Medulla oblongata (tissue), 1 donor: Measurements from ENCODE around the gene MICAL1.
A peak's percentile ranks its signal among the peaks of the same experiment; 100 is the strongest.

Source experiments
- DNase-seq: peaks from one replicate; pipeline ENCODE4 v3.0.0-alpha.2; 2015; ENCODE audit errors: extremely low spot score

Gene MICAL1

DNA sequence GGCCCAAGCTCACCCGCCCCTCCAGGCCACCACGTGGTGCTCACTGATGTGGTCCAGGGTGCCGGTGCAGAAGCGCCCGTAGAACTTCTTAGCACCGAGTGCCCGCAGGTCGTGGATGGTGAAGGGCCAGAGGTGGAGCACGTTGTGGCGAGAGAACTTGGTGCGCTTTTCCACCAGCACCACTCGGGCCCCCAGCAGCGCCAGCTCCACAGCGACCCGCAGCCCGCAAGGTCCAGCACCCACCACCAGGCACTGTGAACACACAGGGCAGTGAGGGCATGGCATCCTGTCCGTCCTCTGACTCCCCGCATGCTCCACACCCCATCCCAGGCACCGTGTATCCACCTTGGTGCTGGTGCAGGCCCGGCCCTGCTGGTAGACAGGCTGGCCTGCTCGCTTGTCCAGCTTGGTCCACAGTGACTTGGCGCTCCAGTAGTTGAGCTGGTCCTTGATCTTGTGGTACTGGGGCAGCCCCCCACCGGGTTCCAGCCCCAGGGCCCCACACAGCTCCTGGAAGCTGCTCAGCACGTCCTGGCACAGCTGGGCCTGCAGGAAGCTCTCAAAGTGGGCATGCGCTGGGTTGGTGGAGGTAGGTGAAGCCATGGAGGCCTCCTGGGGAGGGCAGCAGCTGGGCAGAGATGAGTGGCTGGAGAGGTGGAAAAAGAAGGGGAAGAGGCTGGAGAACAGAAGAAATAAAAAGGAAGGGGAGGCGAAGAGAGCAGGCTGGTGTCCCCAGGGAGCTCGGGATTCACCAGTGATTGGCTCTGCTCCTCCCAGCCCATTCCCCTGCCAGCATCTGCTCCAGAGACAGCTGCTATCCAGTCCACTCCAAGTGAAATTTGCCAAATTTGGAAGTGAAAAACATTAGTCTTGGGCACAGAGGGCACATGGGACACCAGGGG is 1.7 kb downstream of the MICAL1 start:
- DNase-seq = no peak

DNA sequence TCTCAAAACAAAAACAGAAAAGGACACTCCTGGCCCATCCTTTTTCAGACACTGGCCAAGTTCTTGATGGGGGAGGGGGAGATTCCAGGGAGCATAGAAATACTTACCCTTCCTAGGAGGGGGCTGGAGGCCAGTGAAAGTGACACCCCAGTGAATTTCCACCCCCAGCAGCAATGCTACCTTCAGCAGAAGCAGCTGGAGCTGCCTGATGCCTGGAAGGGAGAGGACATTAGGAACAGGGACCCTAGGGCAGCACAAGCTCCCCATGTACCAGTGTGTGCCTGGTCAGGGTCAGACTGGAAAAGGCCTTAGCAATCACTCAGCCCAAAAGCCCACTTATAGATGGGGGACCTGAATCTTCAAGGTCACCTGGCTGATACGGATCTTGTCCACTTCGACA is 2.4 kb downstream of the MICAL1 start:
- no peak for DNase-seq

DNA sequence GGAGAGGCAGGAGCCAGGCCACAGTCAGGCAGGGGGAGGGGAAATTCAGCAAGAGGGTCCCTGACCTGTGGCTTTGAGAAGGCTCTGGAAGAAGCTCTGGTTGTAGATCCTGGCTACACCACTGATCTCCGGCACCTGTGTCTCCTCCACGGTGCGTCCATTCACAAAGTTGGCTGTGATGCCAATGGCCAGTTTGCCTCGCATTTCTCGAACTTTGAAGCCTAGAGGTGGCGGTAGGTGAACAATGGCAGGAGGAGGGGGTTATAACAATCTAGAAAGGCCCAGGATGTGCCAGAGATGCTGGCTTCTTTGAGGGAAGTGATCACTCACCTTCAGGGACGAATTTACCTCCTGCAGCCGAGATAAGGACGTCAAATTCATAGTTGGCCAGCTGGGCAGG is 3.4 kb downstream of the MICAL1 start:
- DNase-seq = no peak

DNA sequence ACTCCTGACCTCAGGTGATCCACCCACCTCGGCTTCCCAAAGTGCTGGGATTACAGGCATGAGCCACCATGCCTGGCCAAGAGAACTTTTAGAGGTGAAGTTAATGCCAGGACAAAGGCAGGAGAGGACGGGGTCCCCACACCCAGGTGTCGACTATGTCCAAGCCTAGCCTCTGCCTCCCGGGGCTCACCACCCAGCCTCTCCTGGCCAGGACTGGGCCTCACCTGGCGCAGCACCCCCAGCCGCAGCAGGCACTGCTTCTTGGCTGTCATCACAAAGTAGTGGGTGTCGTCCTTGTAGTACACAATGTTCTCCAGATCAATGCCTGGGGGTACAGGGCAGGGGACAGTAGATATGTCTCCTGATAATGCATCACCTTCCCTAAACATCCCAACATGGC is 4.2 kb downstream of the MICAL1 start:
- DNase-seq = no peak

DNA sequence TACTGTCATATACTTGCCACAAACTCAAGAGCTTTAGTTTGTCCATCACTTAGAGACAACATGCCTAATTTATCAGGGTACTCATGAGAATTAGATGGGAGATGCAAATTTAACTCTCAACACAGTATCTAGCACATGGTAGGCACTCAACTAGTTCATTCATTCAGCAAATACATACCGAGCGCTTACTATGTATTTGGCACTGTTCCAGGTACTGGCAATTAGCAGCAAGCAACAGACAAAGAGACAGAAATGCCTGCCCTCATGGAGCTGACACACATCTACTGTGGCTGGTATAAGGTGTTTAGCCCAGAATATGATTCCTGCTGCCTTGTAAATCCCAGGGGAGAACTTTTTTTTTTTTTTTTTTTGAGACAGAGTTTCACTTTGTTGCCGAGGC is 4.8 kb downstream of the MICAL1 start:
- no peak for DNase-seq

DNA sequence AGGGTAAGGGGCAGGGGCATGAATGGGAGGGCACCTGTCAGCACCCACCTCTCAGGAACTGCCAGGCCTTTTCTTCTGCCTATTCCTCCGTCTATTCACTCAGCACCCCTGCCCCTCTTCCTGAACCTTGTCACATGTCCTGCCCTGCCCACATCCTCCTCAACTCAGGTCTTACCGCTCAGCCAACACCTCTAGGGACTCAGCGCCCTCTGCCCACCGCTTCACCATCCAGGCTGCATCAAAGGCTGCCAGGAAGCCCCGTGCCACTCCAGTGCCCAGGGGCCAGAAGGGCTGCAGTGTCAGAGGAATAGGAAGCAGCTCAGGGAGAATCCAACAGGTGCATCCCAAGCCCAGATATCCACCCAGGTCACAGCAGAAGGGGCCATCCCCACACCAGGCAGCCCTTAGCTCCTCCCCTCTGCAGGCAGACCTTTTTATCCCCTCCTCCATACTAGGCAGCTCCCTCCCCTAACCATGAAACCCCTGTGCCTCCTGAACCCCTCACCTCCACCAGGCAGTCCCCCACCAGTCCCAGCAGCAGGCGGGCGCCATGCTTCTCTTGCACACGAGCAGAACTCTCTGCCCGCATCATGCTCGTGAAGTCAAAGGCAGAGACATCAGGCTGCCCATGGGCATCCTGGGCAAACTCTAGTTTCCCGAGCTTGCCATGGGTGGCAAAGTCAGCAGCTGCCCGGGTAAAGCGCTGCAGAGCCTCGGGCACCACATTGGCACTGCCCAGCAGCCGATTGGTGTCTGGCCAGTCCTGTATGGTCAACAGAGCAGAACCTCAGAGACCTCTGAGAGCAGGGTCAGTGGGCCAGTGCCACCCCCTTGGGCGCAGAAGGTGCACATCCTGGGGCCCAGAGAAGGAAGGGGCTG is 5.5 kb downstream of the MICAL1 start:
- no peak for DNase-seq

DNA sequence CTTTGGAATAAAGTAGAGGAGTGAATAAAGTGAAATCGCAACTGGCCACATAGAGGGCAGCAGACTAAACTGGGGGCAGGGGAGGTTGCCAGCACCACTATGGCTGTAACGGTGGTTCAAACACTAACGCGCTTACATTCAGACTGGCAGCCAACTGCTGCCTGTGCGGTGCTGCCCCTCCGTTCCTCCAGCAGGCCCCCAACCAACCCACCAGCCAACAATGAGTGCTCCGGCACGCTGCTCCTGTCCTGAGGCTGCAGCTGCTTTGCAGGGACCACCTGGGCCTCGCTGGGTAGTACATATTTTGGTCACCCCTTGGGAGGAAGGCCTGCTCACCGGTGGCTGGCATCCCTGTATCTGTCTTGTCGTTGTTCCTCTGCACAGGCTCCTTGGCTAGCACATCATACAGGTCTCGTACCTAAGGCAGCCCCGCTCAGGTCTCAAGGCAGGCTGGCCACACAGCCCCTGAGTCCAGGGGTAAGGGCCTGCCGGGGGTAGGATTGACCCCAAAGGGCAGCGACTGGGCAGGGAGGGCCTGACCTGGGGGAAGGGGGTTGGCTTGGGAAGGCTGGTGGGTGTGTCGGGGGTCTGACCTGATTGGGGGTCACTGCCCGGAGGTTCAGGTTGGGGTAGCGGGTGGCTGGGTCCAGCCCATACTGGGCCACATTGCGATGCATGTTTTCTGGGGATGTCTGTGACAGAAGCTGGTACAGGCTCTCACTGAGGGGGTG is 6.3 kb downstream of the MICAL1 start:
- DNase-seq = no peak

DNA sequence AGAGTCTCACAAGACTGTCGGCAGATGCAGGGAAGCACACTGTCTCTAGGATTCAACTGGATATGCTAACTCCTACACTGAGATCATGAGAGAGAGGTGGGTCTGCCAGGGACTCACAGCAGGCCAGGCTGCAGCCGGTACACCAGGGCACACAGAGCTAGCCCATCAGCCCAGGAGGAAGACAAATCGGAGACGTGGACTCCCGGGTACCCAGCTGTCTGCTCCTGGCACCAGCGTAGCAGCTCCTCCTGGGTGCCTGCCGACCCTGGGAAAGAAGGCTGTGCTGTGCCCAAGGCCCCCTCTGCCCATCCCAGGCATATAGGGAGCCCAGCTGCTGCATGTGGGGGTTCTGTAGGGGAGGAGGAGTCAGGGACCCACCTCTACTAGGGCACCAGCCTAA is 7.0 kb downstream of the MICAL1 start:
- no peak for DNase-seq

DNA sequence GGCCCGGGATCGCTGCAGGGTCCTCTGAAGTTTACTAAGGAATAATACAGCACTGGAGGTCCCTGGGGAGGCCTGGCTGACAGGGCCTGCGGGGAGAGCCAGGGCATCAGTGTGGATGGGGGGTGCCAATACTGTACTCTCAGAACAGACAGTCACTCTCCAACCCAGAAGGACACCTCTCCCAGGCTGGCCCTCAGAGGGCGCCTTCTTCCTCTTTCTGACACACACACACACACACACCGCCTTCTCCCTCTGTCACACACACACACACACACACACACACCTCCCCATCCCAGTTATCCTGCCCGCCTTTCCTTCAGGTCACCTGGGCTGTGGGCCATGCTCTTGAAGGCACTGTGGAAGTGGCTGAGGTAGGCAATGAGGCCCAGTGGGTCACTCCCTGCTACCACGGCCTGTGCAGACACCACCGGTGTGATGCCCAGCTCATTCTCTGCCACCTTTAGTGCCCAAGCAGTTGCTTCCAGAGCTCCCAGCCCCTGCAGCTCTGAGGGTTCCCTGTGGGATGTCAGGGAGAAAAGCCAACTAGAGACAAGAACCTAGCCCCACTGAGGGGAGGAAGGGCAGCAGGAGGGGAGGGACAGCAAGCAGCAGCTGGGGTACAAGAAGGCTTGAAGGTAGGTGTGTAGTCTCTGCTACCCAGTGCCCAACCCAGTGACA is 7.6 kb downstream of the MICAL1 start:
- DNase-seq = no peak

DNA sequence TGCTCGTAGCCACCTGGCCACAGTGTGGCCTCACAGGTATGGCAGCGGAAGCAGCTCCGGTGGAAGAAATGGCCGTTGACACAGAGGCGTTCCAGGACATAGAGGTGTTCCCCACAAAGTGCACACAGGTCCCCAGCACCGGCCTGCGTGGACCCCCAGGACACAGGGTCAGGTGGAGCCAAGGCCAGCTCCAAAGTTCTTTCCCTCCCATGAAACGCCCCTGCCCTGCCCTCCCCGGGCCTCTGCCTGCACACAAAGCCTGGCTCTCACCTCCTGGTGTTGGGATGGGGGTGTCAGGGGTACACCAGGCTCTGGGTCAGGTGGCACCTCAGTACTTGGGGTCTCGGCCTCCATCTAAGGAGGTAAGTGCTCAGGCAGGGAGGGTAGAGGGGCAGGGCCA is 8.5 kb downstream of the MICAL1 start:
- no peak for DNase-seq

DNA sequence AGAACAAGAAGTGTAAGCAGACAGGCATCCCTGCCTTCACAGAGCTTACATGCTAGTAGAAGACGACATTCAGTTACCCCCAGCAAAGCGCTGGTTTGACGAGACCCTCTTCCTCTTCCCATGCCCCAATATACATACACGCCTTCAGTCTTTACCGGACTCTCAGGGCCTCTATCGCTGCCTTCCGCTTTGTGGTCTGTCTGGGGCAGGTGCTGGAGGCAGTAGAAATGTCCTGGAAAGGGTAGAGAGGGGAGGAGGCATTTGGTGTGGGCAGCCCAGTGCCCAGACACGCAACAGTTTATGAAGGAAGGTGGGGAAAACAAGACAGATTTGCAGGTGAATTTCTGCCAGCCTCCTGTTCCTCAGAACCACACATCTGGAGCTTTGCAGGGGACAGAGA is 9.0 kb downstream of the MICAL1 start:
- no peak for DNase-seq

DNA sequence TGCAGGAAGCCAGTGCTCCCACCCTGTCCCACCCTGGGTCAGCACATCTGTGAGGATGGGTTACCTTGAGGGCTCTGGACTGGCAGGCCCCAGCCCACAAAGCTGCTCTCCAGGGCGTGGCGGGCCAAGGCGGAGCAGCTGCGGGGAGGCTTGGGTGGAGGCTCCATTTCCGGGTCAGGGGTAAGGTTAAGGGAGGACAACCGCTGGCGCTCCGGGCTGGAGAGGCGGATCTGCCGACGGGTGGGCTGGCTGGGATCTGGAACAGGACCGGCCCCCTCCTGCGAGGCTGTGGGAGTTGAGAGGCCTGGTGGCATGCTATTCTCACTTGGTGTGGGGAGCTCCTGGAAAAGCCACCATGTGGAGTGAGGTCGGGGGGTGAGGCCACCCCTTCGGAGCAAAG is 9.5 kb downstream of the MICAL1 start:
- DNase-seq = no peak

DNA sequence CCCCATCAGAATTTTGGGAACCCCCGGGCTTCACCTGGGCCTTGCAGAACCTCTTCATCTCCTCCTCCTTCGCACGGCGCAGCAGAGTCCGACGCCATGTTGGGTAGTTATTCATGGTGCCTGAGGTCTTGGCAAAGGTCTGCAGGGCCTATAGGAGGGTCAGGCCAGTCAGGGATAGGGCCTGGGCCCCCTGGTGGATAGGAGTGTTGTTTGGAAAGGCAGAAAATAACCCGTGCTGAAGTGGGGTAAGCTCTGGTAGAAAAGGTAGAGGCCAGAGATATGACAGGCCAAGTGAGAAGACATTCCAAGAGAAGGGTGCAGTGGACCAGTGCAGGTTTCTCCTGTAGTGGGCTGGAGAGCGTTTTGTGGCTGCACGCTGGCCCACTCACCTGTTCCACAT is 10.2 kb downstream of the MICAL1 start:
- no peak for DNase-seq

DNA sequence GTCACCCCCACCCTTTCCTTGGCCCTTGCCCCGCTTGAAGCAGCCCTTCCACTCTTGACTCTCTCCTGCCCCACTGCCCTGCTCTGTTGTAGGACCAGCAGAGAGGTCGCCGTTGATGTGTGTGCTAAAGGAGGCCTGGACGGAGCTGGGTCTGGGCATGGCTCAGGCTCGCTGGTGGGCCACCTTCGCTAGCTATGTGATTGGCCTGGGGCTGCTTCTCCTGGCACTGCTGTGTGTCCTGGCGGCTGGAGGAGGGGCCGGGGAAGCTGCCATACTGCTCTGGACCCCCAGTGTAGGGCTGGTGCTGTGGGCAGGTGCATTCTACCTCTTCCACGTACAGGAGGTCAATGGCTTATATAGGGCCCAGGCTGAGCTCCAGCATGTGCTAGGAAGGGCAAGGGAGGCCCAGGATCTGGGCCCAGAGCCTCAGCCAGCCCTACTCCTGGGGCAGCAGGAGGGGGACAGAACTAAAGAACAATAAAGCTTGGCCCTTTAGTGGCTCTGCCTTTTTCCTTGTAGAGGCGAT is 12.1 kb downstream of the MICAL1 start:
- DNase-seq = no peak

DNA sequence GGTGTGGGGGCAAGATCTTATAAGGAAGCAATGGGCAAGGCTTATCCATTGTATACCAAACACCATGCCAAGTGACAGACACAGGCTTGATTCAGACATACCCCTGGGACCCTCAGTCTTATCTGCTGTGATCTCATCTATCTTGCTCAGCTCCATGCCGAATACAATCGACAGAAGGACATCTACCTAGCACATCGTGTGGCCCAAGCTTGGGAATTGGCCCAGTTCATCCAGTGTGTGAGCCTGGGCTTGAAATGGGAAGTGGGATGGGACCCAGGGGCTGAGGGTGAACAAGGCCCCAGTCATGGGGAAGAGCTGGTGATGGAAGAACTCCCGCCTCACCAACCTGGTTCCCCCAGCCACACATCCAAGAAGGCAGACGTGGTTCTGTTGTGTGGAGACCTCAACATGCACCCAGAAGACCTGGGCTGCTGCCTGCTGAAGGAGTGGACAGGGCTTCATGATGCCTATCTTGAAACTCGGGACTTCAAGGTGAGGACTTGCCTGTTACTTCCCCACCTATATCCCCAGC is 13.1 kb downstream of the MICAL1 start:
- DNase-seq = no peak

DNA sequence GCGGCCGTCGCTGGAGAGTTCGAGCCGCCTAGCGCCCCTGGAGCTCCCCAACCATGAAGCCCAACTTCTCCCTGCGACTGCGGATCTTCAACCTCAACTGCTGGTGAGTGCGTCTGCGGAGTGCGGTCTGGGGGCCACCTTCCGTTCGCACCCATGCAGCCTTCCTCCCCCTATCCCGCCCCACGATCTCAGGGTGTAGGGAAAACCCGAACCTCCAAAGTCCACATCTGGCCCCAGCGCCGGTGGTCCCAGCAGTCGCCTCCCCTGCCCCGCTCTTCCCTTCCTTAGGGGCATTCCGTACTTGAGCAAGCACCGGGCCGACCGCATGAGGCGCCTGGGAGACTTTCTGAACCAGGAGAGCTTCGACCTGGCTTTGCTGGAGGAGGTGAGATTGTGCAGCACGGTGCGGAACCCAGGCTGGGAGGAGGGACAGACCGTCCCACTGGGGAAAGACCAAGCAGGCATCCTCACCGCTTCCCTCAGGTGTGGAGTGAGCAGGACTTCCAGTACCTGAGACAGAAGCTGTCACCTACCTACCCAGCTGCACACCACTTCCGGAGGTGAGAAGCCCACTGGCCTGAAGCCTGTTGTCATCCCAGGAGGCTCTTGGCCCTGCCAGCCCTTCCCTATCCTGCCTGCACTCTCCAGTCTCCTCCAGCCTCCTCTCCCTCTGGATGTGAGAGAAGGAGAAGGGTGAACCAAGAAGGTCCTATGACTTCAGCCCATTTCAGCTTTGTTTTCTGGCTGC is 14.3 kb downstream of the MICAL1 start:
- no peak for DNase-seq

DNA sequence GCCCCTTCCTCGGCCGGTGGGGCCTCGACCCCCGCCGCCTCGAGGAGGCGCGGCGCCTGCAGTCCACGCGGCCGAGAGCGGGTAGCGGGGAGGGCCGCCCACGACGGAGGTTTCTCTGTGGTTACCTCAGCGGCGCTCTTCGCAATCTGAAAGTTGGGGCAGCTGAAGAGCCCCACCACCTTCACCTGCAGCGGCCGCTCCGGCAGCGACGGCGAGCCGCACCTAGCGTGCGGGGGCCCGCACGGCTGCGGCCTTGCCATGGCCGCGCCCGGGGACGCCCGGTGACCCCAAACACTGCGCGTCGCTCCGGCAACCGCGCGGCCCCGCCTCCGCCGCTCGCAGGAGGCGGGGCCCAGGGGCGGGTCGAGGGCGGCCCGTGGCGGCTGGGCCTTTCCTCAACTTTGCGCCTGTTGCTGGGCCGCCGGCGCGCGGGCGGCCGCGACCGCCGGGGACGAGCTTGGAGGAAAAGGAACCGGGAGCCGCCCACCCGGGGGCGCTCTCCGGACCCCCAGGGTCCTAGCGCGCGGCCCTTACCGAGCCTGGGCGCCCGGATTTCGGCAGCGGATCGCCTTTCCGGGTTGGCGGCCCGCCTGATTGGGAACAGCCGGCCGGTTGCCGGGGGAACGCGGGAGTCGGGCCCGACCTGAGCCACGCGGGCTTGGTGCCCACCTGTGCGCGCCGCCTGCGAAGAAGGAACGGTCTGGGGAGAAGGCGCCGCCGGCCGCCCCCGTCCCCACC is 15.1 kb downstream of the MICAL1 start, which contains the start of the genes PPIL6 and SMPD2:
Gene PPIL6 (minus strand): TSS at position 298 of the 738 bp plus-strand sequence. CDS start 38 bp downstream, at position 260.
Gene SMPD2 (plus strand): TSS at position 394 of the 738 bp plus-strand sequence. CDS start 398 bp downstream, outside the sequence.
- peak; percentile 93 for DNase-seq

DNA sequence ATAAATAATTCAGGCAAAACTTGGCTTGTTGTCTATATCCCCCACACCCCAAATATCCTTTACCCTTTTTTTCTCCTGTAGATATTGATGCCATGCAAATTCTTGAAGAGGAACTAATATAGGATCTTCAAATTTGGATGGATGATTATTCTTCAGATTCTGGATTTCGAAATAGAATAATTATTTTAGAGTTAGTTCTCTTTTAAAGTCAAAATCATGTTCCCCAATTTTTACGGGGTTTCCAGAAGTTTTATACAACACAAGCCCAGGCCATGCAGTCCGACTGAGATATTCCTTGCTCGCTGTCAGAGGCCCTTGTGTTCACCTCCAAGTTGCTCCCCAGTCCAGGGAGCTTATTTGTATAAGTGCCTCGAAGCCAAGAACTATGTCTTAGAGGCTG is 19.5 kb downstream of the MICAL1 start:
- DNase-seq = no peak

DNA sequence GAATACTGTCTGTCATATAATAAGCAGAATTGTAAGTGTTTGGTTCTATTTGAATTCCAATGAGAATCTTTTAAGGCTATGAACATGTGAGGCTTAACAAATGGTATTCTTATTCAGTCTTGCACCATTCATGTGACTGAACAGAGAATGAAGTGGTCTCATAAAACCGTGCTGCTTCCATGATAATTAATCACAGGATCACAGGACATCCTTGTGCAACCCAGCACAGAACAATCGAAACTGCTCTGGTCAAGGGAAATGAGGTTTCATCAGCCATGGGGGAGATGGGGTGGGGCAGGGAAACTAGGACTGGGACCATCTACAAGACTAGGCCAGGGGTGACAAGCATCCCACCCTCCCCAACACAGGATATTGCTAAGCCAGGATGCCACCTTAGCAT is 21.1 kb downstream of the MICAL1 start:
- no peak for DNase-seq
